H1 (cell line): ENCODE data around the gene ADPRS.

Experiments
- ATF3 ChIP-seq: IDR thresholded peaks from 2 replicates; pipeline ENCODE4 v1.6.1; 2011; ENCODE audit warnings: low read depth, mild to moderate bottlenecking, low read length; ENCODE audit not compliant: insufficient read depth
- BCL11A ChIP-seq, 2 experiments: IDR thresholded peaks; one replicate each; pipeline ENCODE4 v1.6.1; 2011; ENCODE audit warnings: low read depth in 2 of 2, low read length in 2 of 2, mild to moderate bottlenecking in 2 of 2
- BRCA1 ChIP-seq: IDR thresholded peaks from 2 replicates; pipeline ENCODE4 v1.6.1; 2012; ENCODE audit warnings: low read depth, low read length, improper control_type of control experiment
- CHD1 ChIP-seq: IDR thresholded peaks from 2 replicates; pipeline ENCODE4 v1.6.1; 2012; ENCODE audit warnings: low read depth, low read length, improper control_type of control experiment
- CTCF ChIP-seq, 3 experiments: IDR thresholded peaks; 1 replicate in 2 of 3; 2 replicates in 1 of 3; pipeline versions ENCODE4 v1.5.1 to v1.6.1; 2011; ENCODE audit warnings: low read length in 3 of 3, mild to moderate bottlenecking in 3 of 3, inconsistent platforms in 2 of 3, low read depth in 1 of 3, moderate library complexity in 1 of 3; ENCODE audit not compliant: insufficient read depth in 1 of 3; ENCODE audit errors: control extremely low read depth in 1 of 3
- E2F6 ChIP-seq: IDR thresholded peaks from 2 replicates; pipeline ENCODE4 v1.6.1; 2012; ENCODE audit warnings: inconsistent platforms
- EZH2 ChIP-seq: fragments of 200-600 bp; sonication (generic); IDR thresholded peaks from 2 replicates; pipeline ENCODE4 v1.7.1; 2012; ENCODE audit warnings: low read depth, mild to moderate bottlenecking, moderate library complexity, low read length, inconsistent platforms; ENCODE audit not compliant: severe bottlenecking
- POLR2A ChIP-seq, 2 experiments: IDR thresholded peaks; 1 replicate in 1 of 2; 2 replicates in 1 of 2; pipeline ENCODE4 v1.6.1; 2011; ENCODE audit warnings: low read depth in 2 of 2, low read length in 2 of 2, mild to moderate bottlenecking in 2 of 2; ENCODE audit errors: control extremely low read depth in 1 of 2
- SIX5 ChIP-seq: IDR thresholded peaks from 2 replicates; pipeline ENCODE4 v1.6.1; 2011; ENCODE audit warnings: mild to moderate bottlenecking, low read depth, low read length
- SP1 ChIP-seq: IDR thresholded peaks from 2 replicates; pipeline ENCODE4 v1.6.1; 2011; ENCODE audit warnings: low read depth, low read length
- YY1 ChIP-seq: IDR thresholded peaks from 2 replicates; pipeline ENCODE4 v1.6.1; 2011; ENCODE audit warnings: low read depth, mild to moderate bottlenecking, low read length
- TF ChIP-seq, protein P1 (sequence below): IDR thresholded peaks from 2 replicates; pipeline ENCODE4 v1.6.1; 2011; ENCODE audit warnings: low read length, improper control_type of control experiment

- TF ChIP-seq BRCA1 (no peak), E2F6 (no peak), CTCF (IDR thresholded peaks at IDR 0.05; ENCODE audit: control extremely low read depth in 1 of 3, insufficient read depth in 1 of 3, low read depth in 1 of 3, low read length in 3 of 3) (no peak), BCL11A (IDR thresholded peaks at IDR 0.05; ENCODE audit: low read depth in 2 of 2, low read length in 2 of 2) (no peak), SP1 (no peak), CHD1 (no peak), YY1 (no peak), EZH2 (no peak), SIX5 (no peak), POLR2A (IDR thresholded peaks at IDR 0.05; ENCODE audit: control extremely low read depth in 1 of 2, low read depth in 2 of 2, low read length in 2 of 2) (no peak), ATF3 (no peak)
- TF ChIP-seq, protein P1, sequence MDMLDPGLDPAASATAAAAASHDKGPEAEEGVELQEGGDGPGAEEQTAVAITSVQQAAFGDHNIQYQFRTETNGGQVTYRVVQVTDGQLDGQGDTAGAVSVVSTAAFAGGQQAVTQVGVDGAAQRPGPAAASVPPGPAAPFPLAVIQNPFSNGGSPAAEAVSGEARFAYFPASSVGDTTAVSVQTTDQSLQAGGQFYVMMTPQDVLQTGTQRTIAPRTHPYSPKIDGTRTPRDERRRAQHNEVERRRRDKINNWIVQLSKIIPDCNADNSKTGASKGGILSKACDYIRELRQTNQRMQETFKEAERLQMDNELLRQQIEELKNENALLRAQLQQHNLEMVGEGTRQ: no peak
Measured at GRCh38 chr1:36118447-36119204, 29.9 kb downstream of the ADPRS start.
